ENCODE results near the gene VPS13C.
"Not testable (repeated sequence)": the region's sequence is repeated elsewhere in the genome, so short reads cannot be mapped to it uniquely, and the experiment has no call there.

The VPS13C gene

DNA sequence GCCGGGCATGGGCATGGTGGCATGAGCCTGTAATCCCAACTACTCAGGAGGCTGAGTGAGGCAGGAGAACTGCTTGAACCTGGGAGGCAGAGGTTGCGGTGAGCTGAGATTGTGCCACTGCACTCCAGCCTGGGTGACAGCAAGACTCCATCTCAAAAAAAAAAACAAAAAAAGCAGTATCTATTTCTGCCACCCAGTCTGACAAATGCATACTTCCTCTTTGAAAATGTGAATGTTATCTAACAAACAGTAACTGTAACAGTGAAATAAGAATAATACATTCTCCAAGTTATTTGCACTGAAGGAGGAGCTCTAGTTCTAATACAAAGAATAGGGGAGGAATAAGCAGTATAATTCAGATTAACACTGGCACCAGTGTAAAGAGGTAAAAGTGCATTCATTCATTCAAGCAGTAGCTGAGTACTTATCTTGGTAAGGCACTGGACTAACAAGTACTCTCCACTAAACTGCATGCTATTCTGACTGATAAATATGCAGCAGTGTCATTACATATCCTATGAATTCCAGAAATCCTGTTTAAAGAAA is 12.9 kb downstream of the VPS13C start:
- no peak for DNase-seq (ENCODE audit: low read depth)

DNA sequence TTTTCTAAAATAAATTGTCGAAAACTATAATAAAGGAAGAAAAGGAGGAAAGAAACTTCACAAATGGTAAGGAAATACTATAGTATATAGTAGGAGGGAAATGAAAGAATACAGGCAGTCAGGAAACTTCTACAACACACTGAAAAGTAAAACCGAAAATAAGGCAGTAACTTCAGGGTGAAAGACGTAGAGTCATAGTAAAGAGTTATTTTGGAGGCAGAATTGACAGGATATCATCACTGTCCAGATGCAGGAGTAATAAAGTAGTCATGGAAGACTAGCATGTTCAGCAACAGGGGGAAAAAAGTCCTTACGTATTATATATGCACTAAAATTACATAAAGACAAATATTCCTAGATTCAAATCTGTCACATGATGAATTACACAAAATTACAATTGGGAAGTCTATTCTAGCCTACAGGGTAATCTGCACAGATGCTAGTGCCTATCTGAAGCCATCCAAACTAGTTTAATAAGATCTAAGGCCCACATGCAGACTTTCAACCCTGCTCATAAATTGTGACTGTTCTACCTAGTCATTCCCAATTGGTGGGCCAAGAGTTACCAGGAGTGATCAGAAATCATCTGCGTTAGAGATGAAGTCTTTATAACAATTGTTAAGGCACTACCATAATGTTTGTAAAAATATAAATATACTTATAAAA is 14.0 kb downstream of the VPS13C start:
- DNase-seq (ENCODE audit: low read depth) = no peak

DNA sequence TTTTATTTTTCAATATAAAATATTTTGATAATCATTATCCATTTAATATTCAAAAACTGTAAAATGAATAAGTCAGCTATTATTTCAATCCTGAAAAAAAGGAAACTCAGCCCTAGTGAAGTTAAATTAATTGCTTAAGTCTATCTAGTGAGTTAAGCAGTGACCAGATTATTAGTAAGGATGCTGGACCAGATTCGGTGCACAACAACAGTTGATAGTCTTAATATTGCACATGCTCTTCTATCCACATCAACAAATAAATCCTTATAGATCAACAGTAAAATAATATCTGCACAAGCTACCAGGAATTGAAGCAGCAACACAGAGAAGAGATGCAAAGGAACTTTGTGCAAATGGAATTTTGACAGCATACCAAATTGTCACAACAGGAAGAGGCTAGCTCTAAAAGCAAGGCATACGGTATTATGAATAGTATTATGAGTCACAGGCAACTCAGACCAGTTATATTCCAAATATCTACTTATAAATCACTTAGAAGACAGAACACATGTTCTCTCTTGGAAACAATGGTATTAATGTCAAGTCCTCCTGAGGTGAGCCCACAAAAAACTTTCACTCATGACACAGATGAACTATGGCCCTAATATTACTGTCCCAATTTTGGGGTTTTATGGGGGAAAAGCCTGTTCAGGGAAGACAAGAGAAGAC is 24.9 kb downstream of the VPS13C start:
- DNase-seq (ENCODE audit: low read depth) = no peak

DNA sequence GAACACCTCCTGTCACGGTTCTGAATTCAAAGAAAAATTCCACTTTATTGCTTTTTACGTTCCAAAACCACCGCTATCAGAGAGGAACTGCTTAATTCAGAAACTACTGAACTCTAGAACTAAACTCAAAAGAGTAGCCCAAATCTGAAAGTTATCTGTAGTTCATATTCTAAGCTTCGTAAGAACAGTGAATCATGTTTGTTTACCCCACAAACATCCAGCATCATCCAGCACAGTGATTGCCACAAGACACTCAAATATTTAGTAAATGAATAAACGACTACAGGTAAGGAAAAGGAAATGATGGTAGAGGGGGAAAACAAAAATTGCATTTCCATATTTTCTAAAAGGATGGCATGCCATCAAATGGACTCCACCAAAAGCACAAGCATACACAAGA is 32.3 kb downstream of the VPS13C start:
- no peak for DNase-seq (ENCODE audit: low read depth)

DNA sequence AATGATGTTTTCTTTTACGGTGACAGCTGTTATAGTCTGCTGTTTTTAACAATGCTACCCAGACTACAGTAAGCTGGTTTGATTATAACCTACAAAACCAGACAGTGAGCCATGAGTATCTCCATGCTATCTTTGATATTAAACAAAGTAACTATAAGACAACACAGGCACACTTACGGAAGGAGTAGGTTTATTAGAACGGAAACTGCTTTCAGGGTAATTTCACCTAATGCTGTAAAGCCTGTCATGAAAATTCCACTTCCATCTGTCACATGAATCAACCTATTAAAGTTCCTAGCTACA is 33.0 kb downstream of the VPS13C start:
- no peak for DNase-seq (ENCODE audit: low read depth)

DNA sequence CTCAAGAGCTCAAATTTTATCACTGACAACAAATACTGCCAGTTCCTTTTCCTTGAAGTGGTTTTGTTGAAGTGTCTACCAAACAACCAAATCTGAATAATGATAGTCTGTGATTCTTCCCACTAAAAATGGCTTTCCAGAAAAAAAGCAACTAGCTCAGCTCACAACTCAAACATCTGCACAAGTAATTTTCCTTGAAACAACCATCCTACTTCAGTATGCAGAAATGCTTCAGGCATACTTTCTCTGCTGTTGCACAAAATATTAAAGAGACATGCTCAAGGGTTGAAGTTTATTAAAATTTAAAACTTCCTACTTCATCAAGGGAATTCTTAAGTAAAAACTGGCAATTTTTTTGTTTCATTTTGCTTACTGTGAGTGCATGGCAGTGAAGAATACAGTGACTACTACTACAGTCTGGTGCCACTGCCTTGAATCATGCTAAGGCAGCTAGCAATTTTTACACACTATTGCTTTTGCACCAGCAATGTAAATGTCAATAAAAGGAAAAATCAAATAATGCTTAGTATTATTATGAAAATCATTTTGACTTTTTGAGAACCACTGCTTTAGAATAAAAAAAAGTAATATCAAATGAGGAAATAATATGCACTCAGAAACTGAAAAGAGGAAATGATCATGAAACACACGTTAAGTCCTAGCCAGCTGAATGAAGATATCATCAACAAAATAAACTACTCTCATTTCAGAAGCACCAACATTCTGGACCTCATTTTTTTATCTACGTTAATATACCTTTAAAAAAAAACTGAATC is 33.6 kb downstream of the VPS13C start:
- DNase-seq (ENCODE audit: low read depth) = no peak

- DNase-seq (ENCODE audit: low read depth) = no peak
These were observed 38.2 kb downstream of the VPS13C start for GRCh38 chr15:62021991-62022600.

- DNase-seq (ENCODE audit: low read depth) = no peak
These were observed 39.6 kb downstream of the VPS13C start for GRCh38 chr15:62020576-62021160.

- DNase-seq (ENCODE audit: low read depth) = not testable (repeated sequence)
These were observed 54.9 kb downstream of the VPS13C start for GRCh38 chr15:62005354-62005753.

- DNase-seq (ENCODE audit: low read depth) = no peak
These were observed 62.5 kb downstream of the VPS13C start for GRCh38 chr15:61997786-61998185.

DNA sequence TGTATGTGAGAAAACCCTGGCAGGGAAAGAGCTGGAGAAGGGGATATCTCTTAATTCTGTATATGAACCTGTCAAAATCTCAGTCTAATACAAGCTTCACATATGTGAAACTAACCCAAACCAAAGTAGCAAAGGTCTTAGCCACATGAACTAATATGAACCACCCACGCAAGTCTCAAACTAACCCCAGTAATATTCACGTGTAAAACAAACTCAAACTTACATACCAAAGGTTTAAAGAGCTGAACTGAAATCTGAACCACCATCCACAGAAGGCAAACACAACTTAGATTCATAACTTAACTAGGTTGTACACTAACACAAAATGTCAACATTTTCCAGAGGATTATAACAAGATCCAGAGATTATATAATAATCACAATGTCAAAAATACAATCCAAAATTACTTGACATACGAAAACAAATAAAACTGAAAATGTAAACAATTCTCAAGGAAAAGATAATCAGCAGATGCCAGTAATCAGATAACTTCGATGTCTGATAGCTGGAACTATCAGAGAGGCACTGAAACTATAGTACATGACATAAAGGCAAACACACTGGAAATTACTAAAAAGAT is 64.1 kb downstream of the VPS13C start:
- DNase-seq (ENCODE audit: low read depth) = no peak

- DNase-seq (ENCODE audit: low read depth) = no peak
These were observed 66.0 kb downstream of the VPS13C start for GRCh38 chr15:61994216-61994615.

DNA sequence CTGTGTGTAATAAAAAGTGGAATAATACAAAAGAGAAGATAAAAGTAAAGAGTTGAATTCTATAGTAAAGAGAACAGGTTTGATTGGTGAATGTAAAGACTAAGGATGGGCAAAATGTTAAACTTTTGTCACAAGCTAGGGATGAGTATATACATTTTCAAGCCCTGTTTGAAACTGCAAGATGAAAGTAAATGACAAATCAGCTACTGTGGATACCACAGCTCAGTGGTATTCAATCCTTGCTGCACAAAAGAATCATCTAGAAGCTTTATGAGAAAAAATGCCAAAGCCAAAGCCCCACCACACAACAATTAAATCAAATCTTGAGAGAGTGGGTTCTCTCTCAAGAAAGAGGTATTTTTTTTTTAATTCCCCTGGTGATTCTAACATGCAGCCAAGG is 67.7 kb downstream of the VPS13C start:
- no peak for DNase-seq (ENCODE audit: low read depth)

GRCh38 chr15:61989667-61990066 is 70.6 kb downstream of the VPS13C start:
- DNase-seq (ENCODE audit: low read depth) = no peak

DNA sequence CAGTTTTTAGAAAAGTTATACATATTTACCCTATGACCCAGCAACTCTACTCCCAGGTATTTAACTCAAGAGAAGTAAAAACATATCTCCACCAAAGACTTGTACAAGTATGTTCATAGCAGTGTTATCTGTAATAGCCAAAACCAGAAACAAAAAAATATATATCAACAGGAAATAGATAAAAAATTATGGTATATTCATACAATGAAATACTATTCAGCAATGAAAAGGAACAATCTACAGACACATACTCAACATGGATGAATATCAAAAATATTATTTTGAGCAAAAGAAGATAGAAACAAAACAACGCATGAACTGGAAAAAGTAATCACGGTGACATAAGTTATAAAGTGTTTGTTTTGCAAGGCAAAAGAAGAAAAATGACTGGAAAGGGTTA is 72.4 kb downstream of the VPS13C start:
- DNase-seq (ENCODE audit: low read depth) = no peak

- DNase-seq (ENCODE audit: low read depth) = no peak
These were observed 77.2 kb downstream of the VPS13C start for GRCh38 chr15:61983081-61983480.

DNA sequence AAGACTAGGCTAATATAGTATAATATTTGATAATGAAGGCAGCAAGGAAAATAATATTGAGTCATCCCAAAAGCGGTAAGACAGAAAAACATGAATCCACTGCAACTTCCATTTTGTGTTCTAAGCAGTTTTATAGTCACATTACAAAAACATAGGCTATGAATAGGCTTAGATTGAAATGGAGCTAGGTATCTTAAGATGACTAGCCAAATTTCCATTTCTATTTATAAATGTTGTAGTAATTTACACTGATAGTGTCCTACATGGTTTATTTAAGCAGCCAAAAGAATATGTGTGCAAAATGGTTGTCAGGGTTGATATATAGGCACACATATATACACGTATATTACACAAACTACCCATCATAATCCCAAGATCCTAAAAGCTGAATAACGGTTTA is 82.0 kb downstream of the VPS13C start:
- DNase-seq (ENCODE audit: low read depth) = no peak

- no peak for DNase-seq (ENCODE audit: low read depth)
These were observed 85.5 kb downstream of the VPS13C start for GRCh38 chr15:61974759-61975158.

DNA sequence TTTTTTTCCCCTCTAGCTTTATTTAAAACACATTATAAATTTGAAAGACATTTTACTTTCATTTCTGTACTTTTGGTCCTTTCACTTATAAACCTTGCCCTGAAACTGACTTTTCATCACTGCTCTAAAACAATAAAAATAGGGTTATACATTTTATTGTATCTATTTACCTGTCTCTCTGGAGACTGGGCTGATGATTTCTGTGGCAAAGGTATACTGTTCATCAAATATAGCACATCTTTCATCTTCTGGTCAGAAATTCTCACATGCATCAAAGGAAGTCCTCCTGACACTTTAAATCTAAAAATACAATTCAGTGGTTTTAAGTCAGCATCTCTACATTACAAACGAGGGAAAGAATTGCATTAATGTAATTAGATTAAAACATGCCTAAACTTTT is 86.1 kb downstream of the VPS13C start:
- no peak for DNase-seq (ENCODE audit: low read depth)

DNA sequence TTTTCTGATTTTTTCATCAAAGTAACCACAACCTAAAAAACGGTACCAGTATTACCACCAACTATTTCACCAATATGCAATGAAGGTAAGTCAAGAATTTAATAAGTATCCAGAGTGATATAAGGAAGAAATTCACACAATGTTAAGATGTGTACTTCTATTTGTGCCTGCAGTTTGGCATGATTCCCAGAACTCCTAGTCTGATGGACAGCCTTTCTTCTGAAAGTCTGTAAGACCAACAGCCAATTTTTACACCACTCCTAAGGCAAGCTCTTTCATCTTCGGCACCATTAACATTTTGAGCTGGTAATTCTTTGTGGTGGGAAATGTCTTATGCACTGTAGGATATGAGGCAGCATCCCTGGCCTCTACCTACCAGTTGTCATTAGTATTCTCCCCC is 108.3 kb downstream of the VPS13C start:
- DNase-seq (ENCODE audit: low read depth) = no peak

DNA sequence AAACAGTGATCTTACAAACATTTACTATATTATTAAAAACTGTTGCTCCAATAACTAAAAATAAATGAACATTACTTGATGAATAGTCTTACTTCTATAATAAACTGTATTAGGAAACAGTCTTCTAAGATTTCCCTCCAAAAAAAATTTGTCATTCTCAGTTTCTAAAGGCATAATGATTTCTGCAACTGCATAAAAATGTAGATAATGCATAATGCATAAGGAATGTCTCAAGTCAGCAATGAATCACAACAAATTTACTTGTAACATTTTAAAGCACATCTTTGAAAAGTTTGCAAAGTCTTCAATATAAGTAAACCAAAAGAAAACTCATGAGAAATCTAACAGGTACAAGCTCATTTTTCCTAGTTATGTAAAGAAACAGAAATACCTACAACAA is 113.5 kb downstream of the VPS13C start:
- DNase-seq (ENCODE audit: low read depth) = no peak

GRCh38 chr15:61943992-61944391 is 116.3 kb downstream of the VPS13C start:
- DNase-seq (ENCODE audit: low read depth) = no peak
